Measurements from ENCODE around the gene GJC1.

DNA sequence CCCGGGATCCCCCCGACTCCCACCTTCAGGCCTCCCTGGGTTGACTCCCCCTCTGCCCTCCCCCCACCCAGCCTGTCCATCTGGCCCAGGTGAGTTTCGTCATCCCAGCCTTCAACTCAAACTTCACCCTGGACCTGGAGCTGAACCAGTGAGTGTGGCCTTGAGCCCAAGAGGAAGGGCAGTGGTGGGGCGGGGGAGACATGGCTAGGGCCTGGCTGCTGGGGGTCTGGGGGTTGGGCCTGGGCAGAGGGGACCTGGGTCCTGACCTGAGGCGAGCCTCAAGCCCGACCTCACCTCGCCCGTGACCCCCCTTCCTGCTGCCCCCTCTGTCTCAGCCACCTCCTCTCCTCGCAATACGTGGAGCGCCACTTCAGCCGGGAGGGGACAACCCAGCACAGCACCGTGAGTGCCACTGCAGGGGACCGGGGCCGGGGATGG is 60.4 kb downstream of the GJC1 start:
- TF ChIP-seq TAF1 (IDR thresholded peaks at IDR 0.05; ENCODE audit: low read depth, low read length) (no peak), SP2 (IDR thresholded peaks at IDR 0.05; ENCODE audit: low read length) (no peak), EP300 (IDR thresholded peaks at IDR 0.05; ENCODE audit: borderline replicate concordance in 1 of 2, low read depth in 2 of 2, low read length in 2 of 2) (no peak), JUN (IDR thresholded peaks at IDR 0.05; ENCODE audit: low read depth, low read length) (no peak), JUND (IDR thresholded peaks at IDR 0.05; ENCODE audit: low read length) (no peak), POLR2A (IDR thresholded peaks at IDR 0.05; ENCODE audit: control extremely low read depth in 1 of 2, low read depth in 2 of 2, low read length in 2 of 2) (no peak), CREB1 (IDR thresholded peaks at IDR 0.05) (no peak), BCL11A (IDR thresholded peaks at IDR 0.05; ENCODE audit: low read depth in 2 of 2, low read length in 2 of 2) (no peak), CEBPB (IDR thresholded peaks at IDR 0.05; ENCODE audit: low read depth, low read length) (no peak)
- TF ChIP-seq, protein P1, sequence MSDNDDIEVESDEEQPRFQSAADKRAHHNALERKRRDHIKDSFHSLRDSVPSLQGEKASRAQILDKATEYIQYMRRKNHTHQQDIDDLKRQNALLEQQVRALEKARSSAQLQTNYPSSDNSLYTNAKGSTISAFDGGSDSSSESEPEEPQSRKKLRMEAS (IDR thresholded peaks at IDR 0.05): no peak
- TF ChIP-seq, protein P2, sequence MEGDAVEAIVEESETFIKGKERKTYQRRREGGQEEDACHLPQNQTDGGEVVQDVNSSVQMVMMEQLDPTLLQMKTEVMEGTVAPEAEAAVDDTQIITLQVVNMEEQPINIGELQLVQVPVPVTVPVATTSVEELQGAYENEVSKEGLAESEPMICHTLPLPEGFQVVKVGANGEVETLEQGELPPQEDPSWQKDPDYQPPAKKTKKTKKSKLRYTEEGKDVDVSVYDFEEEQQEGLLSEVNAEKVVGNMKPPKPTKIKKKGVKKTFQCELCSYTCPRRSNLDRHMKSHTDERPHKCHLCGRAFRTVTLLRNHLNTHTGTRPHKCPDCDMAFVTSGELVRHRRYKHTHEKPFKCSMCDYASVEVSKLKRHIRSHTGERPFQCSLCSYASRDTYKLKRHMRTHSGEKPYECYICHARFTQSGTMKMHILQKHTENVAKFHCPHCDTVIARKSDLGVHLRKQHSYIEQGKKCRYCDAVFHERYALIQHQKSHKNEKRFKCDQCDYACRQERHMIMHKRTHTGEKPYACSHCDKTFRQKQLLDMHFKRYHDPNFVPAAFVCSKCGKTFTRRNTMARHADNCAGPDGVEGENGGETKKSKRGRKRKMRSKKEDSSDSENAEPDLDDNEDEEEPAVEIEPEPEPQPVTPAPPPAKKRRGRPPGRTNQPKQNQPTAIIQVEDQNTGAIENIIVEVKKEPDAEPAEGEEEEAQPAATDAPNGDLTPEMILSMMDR (IDR thresholded peaks at IDR 0.05; ENCODE audit: control extremely low read depth in 1 of 3, insufficient read depth in 1 of 3, low read depth in 1 of 3, low read length in 3 of 3): no peak

Measured in H1 (cell line).